Measurements from ENCODE around the gene TLR10.

GRCh38 chr4:38784141-38784540 is 1.4 kb upstream of the TLR10 start:
- TF ChIP-seq CTCF (IDR thresholded peaks at IDR 0.05) (no peak), POLR2A (IDR thresholded peaks at IDR 0.05) (no peak), EP300 (IDR thresholded peaks at IDR 0.05) (no peak)

Data from ovary (tissue), 3 donors.